Smooth muscle cell (in vitro differentiated cells): ENCODE measurements around the gene LARP4B. TPM values are rescaled to one million over a fixed set of nuclear protein-coding genes. Genes with fewer than 3 reads are reported as not detected.

Experiments
- DNase-seq: peaks from one replicate; lab custom pipeline; 2025; ENCODE audit not compliant: unreplicated experiment; lab: John Stamatoyannopoulos, UW
- H2AFZ ChIP-seq: fragments of 200-600 bp; sonication (generic); 2 replicates; pipeline ENCODE4 v1.6.0; 2016; ENCODE audit warnings: antibody characterized with exemption, low read depth, mild to moderate bottlenecking
- H3F3A ChIP-seq: fragments of 200-600 bp; sonication (generic); 2 replicates; pipeline ENCODE4 v1.6.0; 2017; ENCODE audit warnings: antibody characterized with exemption, low read depth
- H3K27ac ChIP-seq: fragments of 200-600 bp; sonication (generic); 2 replicates; pipeline ENCODE4 v1.5.1; 2016; ENCODE audit warnings: low read depth, mild to moderate bottlenecking
- H3K27me3 ChIP-seq: fragments of 200-600 bp; sonication (generic); 2 replicates; pipeline ENCODE4 v1.6.1; 2016; ENCODE audit warnings: low read depth, mild to moderate bottlenecking
- H3K36me3 ChIP-seq: fragments of 200-600 bp; sonication (generic); 2 replicates; pipeline ENCODE4 v1.5.1; 2016; ENCODE audit warnings: low read depth
- H3K4me1 ChIP-seq: fragments of 200-600 bp; sonication (generic); 2 replicates; pipeline ENCODE4 v1.5.1; 2016; ENCODE audit warnings: low read depth
- H3K4me2 ChIP-seq: fragments of 200-600 bp; sonication (generic); 2 replicates; pipeline ENCODE4 v1.6.0; 2016; ENCODE audit warnings: mild to moderate bottlenecking
- H3K4me3 ChIP-seq: fragments of 200-600 bp; sonication (generic); 2 replicates; pipeline ENCODE4 v1.5.1; 2016; ENCODE audit warnings: mild to moderate bottlenecking
- H3K79me2 ChIP-seq: fragments of 200-600 bp; sonication (generic); 2 replicates; pipeline ENCODE4 v1.6.0; 2016; ENCODE audit warnings: low read depth, mild to moderate bottlenecking
- H3K9ac ChIP-seq: fragments of 200-600 bp; sonication (generic); 2 replicates; pipeline ENCODE4 v1.6.0; 2016; ENCODE audit warnings: low read depth
- H3K9me3 ChIP-seq: fragments of 200-600 bp; sonication (generic); replicated peaks from 2 replicates; pipeline ENCODE4 v1.5.1; 2016; ENCODE audit warnings: low read depth
- H4K20me1 ChIP-seq: fragments of 200-600 bp; sonication (generic); 2 replicates; pipeline ENCODE4 v1.6.0; 2016; ENCODE audit warnings: low read depth
- WGBS: methylation state at CpG from one replicate; pipeline ENCODE4 v1.1.7; 2016; ENCODE audit warnings: low lambda C conversion rate; 5-methylcytosine and 5-hydroxymethylcytosine counted together
- polyA plus RNA-seq: library from polyadenylated mRNA; unstranded; fragments of >200 nt; fragmentation: Nextera tagmentation; extraction: Ambion mirVana; gene quantifications from 2 replicates; pipeline ENCODE4 v1.2.1, GENCODE V29; 2016
- total RNA-seq: library from RNA; depleted of rRNA; stranded (reverse); fragments of >200 nt; gene quantifications from 2 replicates; pipeline ENCODE4 v1.2.3, GENCODE V29; 2014
- TF ChIP-seq, protein P1 (sequence below): fragments of 200-600 bp; sonication (generic); IDR thresholded peaks from 2 replicates; pipeline ENCODE4 v1.5.1; 2017; ENCODE audit warnings: borderline replicate concordance, mild to moderate bottlenecking, antibody characterized with exemption; ENCODE audit not compliant: insufficient read depth, poor library complexity, severe bottlenecking

LARP4B gene
- total and polyA plus RNA-seq, 2 experiments from 2014 or later, result 16.7 to 24.9 TPM

DNA sequence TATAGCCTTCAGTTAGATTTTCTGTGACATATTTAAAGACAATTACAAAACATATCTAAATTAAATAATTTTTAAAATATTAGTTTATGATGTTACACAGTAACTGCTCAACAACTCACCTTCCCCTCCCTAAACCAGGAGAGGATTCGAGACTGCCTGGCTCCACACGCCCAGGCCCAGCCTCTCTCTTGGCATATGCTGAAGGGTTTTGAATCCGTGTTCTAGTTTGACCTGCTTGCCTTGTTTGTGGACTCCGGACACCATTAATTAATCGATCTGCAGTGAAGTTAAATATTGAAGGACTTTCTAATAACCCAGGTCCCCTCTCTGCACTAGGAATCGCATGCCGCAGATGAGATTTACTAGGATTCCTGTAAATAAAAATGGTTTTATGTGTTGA, 106.6 kb downstream of the LARP4B start:
- 95% methylated on average over 7 of the region's 7 CpGs for WGBS
- no peaks in the 10 kb centered on the region for H3K4me1 ChIP-seq
- H3K4me3 ChIP-seq, result no peak overlapping the region
- no peak overlapping the region for H3K4me2 ChIP-seq
- no peaks in the 10 kb centered on the region for H3K9me3 ChIP-seq
- no peak overlapping the region for H2AFZ ChIP-seq
- TF ChIP-seq, protein P1, sequence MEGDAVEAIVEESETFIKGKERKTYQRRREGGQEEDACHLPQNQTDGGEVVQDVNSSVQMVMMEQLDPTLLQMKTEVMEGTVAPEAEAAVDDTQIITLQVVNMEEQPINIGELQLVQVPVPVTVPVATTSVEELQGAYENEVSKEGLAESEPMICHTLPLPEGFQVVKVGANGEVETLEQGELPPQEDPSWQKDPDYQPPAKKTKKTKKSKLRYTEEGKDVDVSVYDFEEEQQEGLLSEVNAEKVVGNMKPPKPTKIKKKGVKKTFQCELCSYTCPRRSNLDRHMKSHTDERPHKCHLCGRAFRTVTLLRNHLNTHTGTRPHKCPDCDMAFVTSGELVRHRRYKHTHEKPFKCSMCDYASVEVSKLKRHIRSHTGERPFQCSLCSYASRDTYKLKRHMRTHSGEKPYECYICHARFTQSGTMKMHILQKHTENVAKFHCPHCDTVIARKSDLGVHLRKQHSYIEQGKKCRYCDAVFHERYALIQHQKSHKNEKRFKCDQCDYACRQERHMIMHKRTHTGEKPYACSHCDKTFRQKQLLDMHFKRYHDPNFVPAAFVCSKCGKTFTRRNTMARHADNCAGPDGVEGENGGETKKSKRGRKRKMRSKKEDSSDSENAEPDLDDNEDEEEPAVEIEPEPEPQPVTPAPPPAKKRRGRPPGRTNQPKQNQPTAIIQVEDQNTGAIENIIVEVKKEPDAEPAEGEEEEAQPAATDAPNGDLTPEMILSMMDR, result no peak
- H4K20me1 ChIP-seq, result peaks cover 23% of the 10 kb centered on the region
- no peak for DNase-seq
- peaks cover 7% of the 10 kb centered on the region for H3K36me3 ChIP-seq
- no peaks in the 10 kb centered on the region for H3F3A ChIP-seq
- peaks cover 4% of the 10 kb centered on the region for H3K79me2 ChIP-seq
- H3K27me3 ChIP-seq, result no peaks in the 10 kb centered on the region
- no peak overlapping the region for H3K9ac ChIP-seq
- no peak overlapping the region for H3K27ac ChIP-seq

DNA sequence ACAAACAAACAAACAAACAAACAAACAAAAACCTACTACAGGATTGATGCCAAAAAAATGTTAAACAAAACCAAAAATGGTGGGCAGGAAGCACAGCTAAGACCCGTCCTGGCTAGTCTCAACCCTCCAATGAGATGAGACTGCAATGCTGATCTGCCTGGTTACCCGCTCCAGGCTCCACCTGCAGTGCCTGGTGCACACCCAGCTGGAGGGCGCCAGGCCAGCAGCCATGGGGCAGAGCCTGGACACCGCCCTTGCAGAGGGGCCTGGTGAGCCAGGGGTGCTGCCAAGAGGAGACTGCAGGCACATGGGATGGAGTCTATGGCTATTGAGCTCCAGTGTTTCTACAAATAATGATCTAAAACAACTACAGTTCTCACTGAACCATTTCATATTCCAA, 107.0 kb downstream of the LARP4B start:
- WGBS, result 97% methylated on average over 4 of the region's 4 CpGs
- TF ChIP-seq, protein P1, result no peak
- H3K36me3 ChIP-seq, result peaks cover 7% of the 10 kb centered on the region
- H3F3A ChIP-seq, result no peaks in the 10 kb centered on the region
- peaks cover 20% of the 10 kb centered on the region for H4K20me1 ChIP-seq
- no peak for DNase-seq
- H3K79me2 ChIP-seq, result peaks cover 4% of the 10 kb centered on the region
- no peaks in the 10 kb centered on the region for H3K27me3 ChIP-seq
- no peak overlapping the region for H3K27ac ChIP-seq
- H3K4me3 ChIP-seq, result no peak overlapping the region
- no peak overlapping the region for H3K9ac ChIP-seq
- H2AFZ ChIP-seq, result no peak overlapping the region
- H3K9me3 ChIP-seq, result no peaks in the 10 kb centered on the region
- no peaks in the 10 kb centered on the region for H3K4me1 ChIP-seq
- H3K4me2 ChIP-seq, result no peak overlapping the region

DNA sequence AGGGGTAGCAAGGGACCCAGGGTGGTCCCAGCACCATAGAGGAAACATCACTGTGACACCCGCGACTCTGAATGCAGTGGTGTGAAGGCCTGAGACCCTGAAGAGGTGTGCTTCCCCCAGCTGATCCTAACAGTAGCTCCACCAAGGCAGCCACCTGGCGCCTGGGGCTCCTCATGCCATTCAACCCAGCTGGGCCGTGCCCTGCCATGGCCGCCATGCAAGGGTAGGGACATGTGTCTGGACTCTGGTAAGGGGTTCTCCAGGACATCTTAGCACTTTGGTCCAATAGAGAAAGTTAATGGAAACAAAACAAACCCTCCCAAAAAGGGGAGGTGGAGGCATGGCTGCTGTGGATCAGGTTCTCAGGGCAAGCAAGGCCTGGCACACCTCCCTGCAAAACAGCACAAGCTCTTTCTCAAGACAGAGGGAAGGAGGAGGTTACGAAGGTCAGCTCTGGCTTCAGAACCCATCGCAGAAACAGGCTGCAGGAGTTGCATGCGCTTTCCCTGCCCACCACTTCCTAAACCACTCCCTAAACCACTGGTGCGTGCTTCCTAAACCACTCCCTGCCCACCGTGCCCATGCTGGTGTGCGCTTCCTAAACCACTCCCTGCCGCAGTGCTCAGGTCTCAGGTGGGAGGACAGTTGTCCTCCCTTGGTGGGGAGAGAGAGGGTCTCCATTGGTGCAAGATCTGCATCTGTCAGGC, 108.7 kb downstream of the LARP4B start:
- H3K9ac ChIP-seq, result no peak overlapping the region
- no peaks in the 10 kb centered on the region for H3K4me1 ChIP-seq
- no peak overlapping the region for H3K4me2 ChIP-seq
- WGBS, result over 99% methylated on average over 12 of the region's 12 CpGs
- H3K79me2 ChIP-seq, result peaks cover 3% of the 10 kb centered on the region
- no peaks in the 10 kb centered on the region for H3F3A ChIP-seq
- H3K27ac ChIP-seq, result no peak overlapping the region
- TF ChIP-seq, protein P1, result no peak
- no peak overlapping the region for H3K4me3 ChIP-seq
- no peak overlapping the region for H2AFZ ChIP-seq
- H3K9me3 ChIP-seq, result no peaks in the 10 kb centered on the region
- peaks cover 20% of the 10 kb centered on the region for H4K20me1 ChIP-seq
- DNase-seq, result no peak
- peaks cover 9% of the 10 kb centered on the region for H3K36me3 ChIP-seq
- no peaks in the 10 kb centered on the region for H3K27me3 ChIP-seq

DNA sequence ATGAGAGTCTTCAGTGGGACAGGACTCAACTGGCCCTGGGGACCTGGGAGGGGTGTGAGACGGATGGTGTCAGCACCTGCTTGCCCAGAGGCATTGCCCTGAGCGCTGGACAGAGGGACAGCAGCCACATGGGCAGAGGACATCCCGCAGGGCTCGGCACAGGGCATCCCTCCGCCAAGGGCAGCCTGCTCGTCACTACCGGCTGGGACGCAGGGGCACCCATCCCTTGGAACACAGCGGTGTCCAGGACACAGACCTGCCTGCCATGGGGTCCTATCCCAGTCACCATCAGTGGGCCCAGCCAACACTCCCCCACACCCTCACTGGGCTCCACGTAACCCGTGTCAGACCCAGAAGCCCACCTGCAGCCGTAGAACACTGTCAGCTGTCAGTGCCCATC, 109.3 kb downstream of the LARP4B start:
- no peaks in the 10 kb centered on the region for H3K4me1 ChIP-seq
- WGBS, result 95% methylated on average over 10 of the region's 12 CpGs
- H3K27me3 ChIP-seq, result no peaks in the 10 kb centered on the region
- H3F3A ChIP-seq, result no peaks in the 10 kb centered on the region
- H2AFZ ChIP-seq, result no peak overlapping the region
- H3K9ac ChIP-seq, result no peak overlapping the region
- TF ChIP-seq, protein P1, result no peak
- H3K4me3 ChIP-seq, result no peak overlapping the region
- no peaks in the 10 kb centered on the region for H3K9me3 ChIP-seq
- H3K36me3 ChIP-seq, result peaks cover 10% of the 10 kb centered on the region
- H3K79me2 ChIP-seq, result no peaks in the 10 kb centered on the region
- H3K27ac ChIP-seq, result no peak overlapping the region
- DNase-seq, result no peak
- no peak overlapping the region for H3K4me2 ChIP-seq
- peaks cover 15% of the 10 kb centered on the region for H4K20me1 ChIP-seq
